Right lobe of liver (tissue), 6 donors: Measurements from ENCODE around the gene NUP210L. TPM values are rescaled to one million over a fixed set of nuclear protein-coding genes. Genes with fewer than 3 reads are reported as not detected.

Source experiments
- ATAC-seq, 4 donors: fragments of 200-7000 bp; cut with Tn5 transposase; one replicate each; pipeline ENCODE4 v1.9.1; 2020; ENCODE audit warnings: mild to moderate bottlenecking in 4 of 4, moderate library complexity in 4 of 4
- DNase-seq, 3 donors: peaks; one replicate each; pipeline ENCODE4 v3.0.0-alpha.2; 2020
- H3K27ac ChIP-seq, 3 donors: fragments of 200-600 bp; one replicate each; pipeline ENCODE4 v1.8.0; 2022
- H3K27me3 ChIP-seq, 2 donors: fragments of 200-600 bp; one replicate each; pipeline ENCODE4 v1.8.0; 2022
- H3K36me3 ChIP-seq, 4 donors: fragments of 200-600 bp; sonication (generic) in 1 of 4; one replicate each; pipeline versions ENCODE4 v1.5.1 to v1.8.0; 2017 to 2022; ENCODE audit warnings: control low read depth in 1 of 4
- H3K4me1 ChIP-seq, 4 donors: fragments of 200-600 bp; sonication (generic) in 1 of 4; one replicate each; pipeline versions ENCODE4 v1.5.1 to v1.8.0; 2017 to 2022; ENCODE audit warnings: control low read depth in 1 of 4
- H3K4me3 ChIP-seq, 3 donors: fragments of 200-600 bp; one replicate each; pipeline ENCODE4 v1.8.0; 2022
- H3K9me3 ChIP-seq, 4 donors: fragments of 200-600 bp; sonication (generic) in 1 of 4; one replicate each; pipeline versions ENCODE4 v1.5.1 to v1.8.0; 2017 to 2022; ENCODE audit warnings: control low read depth in 1 of 4
- POLR2A ChIP-seq: fragments of 450-650 bp; IDR thresholded peaks from one replicate; pipeline ENCODE4 v1.6.1; 2017; ENCODE audit warnings: antibody characterized with exemption, mild to moderate bottlenecking
- WGBS: methylation state at CpG from one replicate; pipeline ENCODE4 v1.1.6; 2018; ENCODE audit warnings: low coverage, low lambda C conversion rate; ENCODE audit not compliant: insufficient coverage; ENCODE audit errors: missing lambda C conversion rate; 5-methylcytosine and 5-hydroxymethylcytosine counted together
- intact Hi-C, 2 donors: fragments of 100-400 bp; cut with DNase I; formaldehyde crosslinking; loops; one replicate each; pipeline versions ENCODE4 v1.11.2 to v1.14.1; 2022
- total RNA-seq, 6 experiments: library from RNA; depleted of rRNA in 2 of 6; stranded (reverse); fragments of >200 nt in 2 of 6; fragmentation: NEBNext Ultra II Directional in 3 of 6; extraction: Animal tissue kit (Norgen Biotek cat#: 25700) in 3 of 6; gene quantifications; one replicate each; pipeline versions ENCODE4 v1.1.0 to v1.2.4, GENCODE V29; 2016 to 2023
- TF ChIP-seq, protein P1 (sequence below), 4 donors: fragments of 200-600 bp in 3 of 4; fragments of 450-650 bp in 1 of 4; IDR thresholded peaks; one replicate each; pipeline versions ENCODE4 v1.5.1 to v1.8.0; 2016 to 2022; ENCODE audit warnings: antibody characterized with exemption in 4 of 4, mild to moderate bottlenecking in 2 of 4
- donor health status: DM: no; HTN: yes; CAD: no.
- donor health status: DM: no; HTN: no; CAD: no.
- donor health status: DM: no; HTN: no; CAD: no.
- donor health status: DM: no; HTN: yes; CAD: no.
- donor health status: DM: no; HTN: yes; CAD: no.

NUP210L gene
- total RNA-seq, 6 experiments from 2014 or later, result 0.14 TPM; not detected in 5

- Histone ChIP-seq H3K36me3 (peaks cover 0 to 5% (median 1%) of the 10 kb centered on the region in 4 donors), H3K9me3 (no peaks in the 10 kb centered on the region), H3K4me1 (peaks cover 0 to 48% (median 18%) of the 10 kb centered on the region in 4 donors), H3K27me3 (no peaks in the 10 kb centered on the region), H3K27ac (no peak overlapping the region), H3K4me3 (no peak overlapping the region)
- no peak for DNase-seq
- intact Hi-C loops, result no loop called here
- TF ChIP-seq, protein P1, sequence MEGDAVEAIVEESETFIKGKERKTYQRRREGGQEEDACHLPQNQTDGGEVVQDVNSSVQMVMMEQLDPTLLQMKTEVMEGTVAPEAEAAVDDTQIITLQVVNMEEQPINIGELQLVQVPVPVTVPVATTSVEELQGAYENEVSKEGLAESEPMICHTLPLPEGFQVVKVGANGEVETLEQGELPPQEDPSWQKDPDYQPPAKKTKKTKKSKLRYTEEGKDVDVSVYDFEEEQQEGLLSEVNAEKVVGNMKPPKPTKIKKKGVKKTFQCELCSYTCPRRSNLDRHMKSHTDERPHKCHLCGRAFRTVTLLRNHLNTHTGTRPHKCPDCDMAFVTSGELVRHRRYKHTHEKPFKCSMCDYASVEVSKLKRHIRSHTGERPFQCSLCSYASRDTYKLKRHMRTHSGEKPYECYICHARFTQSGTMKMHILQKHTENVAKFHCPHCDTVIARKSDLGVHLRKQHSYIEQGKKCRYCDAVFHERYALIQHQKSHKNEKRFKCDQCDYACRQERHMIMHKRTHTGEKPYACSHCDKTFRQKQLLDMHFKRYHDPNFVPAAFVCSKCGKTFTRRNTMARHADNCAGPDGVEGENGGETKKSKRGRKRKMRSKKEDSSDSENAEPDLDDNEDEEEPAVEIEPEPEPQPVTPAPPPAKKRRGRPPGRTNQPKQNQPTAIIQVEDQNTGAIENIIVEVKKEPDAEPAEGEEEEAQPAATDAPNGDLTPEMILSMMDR (IDR thresholded peaks at IDR 0.05), result no peak
- TF ChIP-seq POLR2A, result no peak
- 86% methylated on average over 2 of the region's 11 CpGs for WGBS
- no peak for ATAC-seq
Measured at GRCh38 chr1:153960206-153960605, 194.7 kb downstream of the NUP210L start.

- H3K4me1 ChIP-seq, result peaks cover 0 to 52% (median 19%) of the 10 kb centered on the region in 4 donors
- DNase-seq (no peak), ATAC-seq (no peak)
- intact Hi-C loops, result no loop called here
- H3K36me3 ChIP-seq, result peaks cover 0 to 5% (median 1%) of the 10 kb centered on the region in 4 donors
- H3K9me3 ChIP-seq, result no peaks in the 10 kb centered on the region
- H3K4me3 ChIP-seq, result no peak overlapping the region
- H3K27me3 ChIP-seq, result no peaks in the 10 kb centered on the region
- WGBS, result 50% methylated on average over 2 of the region's 3 CpGs
- no peak for TF ChIP-seq POLR2A
- TF ChIP-seq, protein P1 (IDR thresholded peaks at IDR 0.05), result no peak
- H3K27ac ChIP-seq, result peak overlapping the region in 2 of 3 donors; percentile 9 to 52
Measured at GRCh38 chr1:153959454-153959853, 195.4 kb downstream of the NUP210L start.

DNA sequence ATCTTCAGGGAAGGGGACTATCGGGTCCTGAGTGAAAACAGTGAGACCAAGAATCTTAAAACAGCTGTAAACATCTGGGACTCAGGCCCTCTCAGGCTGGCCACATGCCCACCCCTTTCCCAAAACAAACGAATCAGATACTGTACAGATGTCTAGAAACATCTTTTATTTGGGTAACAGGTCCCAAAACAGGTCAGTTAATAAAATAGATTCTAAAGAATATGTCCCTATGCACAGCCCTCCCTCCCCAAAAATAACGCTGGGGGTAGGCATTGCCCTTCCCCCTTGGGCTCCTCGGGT is 196.0 kb downstream of the NUP210L start:
- Histone ChIP-seq H3K36me3 (peaks cover 0 to 5% (median 1%) of the 10 kb centered on the region in 4 donors), H3K27me3 (no peaks in the 10 kb centered on the region), H3K27ac (peak overlapping the region; percentile 2 to 52 (median 9)), H3K9me3 (no peaks in the 10 kb centered on the region), H3K4me1 (peaks cover 0 to 51% (median 19%) of the 10 kb centered on the region in 4 donors), H3K4me3 (peak overlapping the region in 2 of 3 donors; percentile 77 to 92)
- DNase-seq, result no peak
- ATAC-seq, result no peak
- intact Hi-C loops, result no loop called here
- WGBS, result 20% methylated on average over 4 of the region's 4 CpGs
- TF ChIP-seq POLR2A, result no peak
- TF ChIP-seq, protein P1 (IDR thresholded peaks at IDR 0.05), result no peak

DNA sequence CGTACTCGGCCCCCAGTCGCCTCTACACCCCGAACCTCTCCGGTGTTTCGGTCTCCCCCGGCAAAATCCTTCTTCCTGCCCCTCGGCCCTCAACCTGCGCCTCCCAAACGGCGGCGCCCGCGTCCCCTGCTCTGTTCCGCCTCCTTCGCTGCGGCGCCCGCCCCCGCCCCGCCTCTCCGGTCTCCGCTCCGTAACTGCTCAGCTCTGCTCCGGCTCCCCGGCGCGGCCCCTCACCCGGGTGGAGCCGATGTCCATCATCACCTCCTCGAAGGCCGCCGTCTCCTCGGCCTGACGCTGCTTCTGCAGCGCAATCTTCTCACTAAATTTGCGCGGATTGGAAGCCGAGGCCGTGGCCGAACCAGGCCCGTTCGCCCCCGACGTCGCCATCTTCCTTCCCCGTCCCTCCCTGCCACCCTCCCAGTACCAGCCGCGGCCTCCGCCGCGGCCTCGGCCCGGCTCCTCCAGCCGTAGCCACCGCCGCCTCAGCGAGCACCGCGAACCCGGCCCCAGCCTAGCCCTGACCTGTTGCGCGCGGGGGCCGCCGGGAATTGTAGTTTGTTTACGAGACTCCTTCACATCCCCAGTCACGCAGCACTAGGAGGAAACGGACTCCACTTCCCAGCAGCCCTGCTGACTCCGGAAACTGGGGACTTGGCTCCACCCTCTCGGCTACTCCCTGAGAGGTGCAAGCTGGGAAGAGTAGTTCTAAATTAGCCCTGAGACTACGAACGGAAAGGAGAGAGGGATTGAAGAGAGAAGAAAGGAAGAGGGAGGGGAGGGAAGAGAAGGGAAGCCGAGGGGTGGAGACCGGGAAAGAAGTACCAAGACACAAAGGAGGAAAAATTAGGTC is 196.5 kb downstream of the NUP210L start, which contains the start of gene CRTC2:
Gene CRTC2 (minus strand): TSS at position 502 of the 850 bp plus-strand sequence. CDS start 115 bp downstream, at position 387.
- H3K27ac ChIP-seq, result peak within 1 kb of the TSS; percentile 75 to 92 (median 89)
- 0% methylated on average over 35 of the region's 75 CpGs for WGBS
- no peaks in the 10 kb centered on the region for H3K27me3 ChIP-seq
- H3K36me3 ChIP-seq, result peaks cover 0 to 7% (median 2%) of the 10 kb centered on the region in 4 donors
- DNase-seq, result peak; percentile 98 to 99 (median 99)
- H3K4me3 ChIP-seq, result peak within 1 kb of the TSS; percentile 77 to 99 (median 92)
- peaks cover 0 to 56% (median 21%) of the 10 kb centered on the region in 4 donors for H3K4me1 ChIP-seq
- TF ChIP-seq, protein P1 (IDR thresholded peaks at IDR 0.05), result no peak
- peak; percentile 58 for TF ChIP-seq POLR2A
- peak; percentile 75 to 83 (median 79) for ATAC-seq
- intact Hi-C loops, result no loop called here
- no peaks in the 10 kb centered on the region for H3K9me3 ChIP-seq
